HG02571 (cell line): ENCODE measurements around the gene MRPL49.
"Not testable (repeated sequence)": the region's sequence is repeated elsewhere in the genome, so short reads cannot be mapped to it uniquely, and the experiment has no call there.

Experiments used
- ATAC-seq: cut with Tn5 transposase; IDR thresholded peaks from one replicate; pipeline ENCODE4 v1.9.1; 2021; ENCODE audit warnings: mild to moderate bottlenecking, moderate library complexity; ENCODE audit not compliant: unreplicated experiment

The MRPL49 gene

GRCh38 chr11:65132238-65132987 lies 10.3 kb downstream of the MRPL49 start:
- ATAC-seq = no peak

DNA sequence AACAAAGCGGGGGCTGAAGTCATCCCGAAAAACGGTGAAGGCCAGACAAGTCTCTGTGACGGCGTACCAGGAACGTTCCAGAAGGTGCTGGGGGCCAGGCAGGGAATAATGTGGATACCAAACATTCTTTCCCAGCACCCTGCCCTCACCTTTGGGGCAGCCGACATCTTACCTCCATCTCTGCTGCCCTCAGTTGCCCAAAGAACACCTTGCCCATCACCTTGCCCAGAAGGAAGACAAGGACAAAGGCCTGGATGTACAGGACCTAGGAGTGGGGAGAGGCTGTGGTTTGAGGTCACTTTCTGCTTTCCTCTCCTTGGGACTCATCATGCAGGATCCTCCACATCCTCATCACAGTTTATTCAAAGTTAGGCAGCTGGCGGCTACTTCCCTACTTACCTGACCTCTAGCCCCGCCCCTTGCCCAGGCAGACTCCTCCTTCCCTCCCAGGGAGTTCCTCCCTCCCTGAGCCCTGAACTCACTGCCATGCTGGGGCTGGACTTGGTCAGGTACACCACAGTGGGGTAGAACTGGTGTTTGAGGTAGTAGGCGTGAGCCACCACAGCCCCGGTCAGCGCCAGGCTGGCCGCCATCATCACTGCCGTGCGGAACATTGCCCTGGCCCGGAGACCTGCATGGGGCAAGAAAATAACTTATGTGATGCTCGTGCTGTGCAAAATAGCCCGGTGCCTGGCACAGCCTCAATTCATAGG lies 11.0 kb downstream of the MRPL49 start:
- no peak for ATAC-seq

- ATAC-seq = no peak
Observed at GRCh38 chr11:65133724-65134123, 11.6 kb downstream of the MRPL49 start.

DNA sequence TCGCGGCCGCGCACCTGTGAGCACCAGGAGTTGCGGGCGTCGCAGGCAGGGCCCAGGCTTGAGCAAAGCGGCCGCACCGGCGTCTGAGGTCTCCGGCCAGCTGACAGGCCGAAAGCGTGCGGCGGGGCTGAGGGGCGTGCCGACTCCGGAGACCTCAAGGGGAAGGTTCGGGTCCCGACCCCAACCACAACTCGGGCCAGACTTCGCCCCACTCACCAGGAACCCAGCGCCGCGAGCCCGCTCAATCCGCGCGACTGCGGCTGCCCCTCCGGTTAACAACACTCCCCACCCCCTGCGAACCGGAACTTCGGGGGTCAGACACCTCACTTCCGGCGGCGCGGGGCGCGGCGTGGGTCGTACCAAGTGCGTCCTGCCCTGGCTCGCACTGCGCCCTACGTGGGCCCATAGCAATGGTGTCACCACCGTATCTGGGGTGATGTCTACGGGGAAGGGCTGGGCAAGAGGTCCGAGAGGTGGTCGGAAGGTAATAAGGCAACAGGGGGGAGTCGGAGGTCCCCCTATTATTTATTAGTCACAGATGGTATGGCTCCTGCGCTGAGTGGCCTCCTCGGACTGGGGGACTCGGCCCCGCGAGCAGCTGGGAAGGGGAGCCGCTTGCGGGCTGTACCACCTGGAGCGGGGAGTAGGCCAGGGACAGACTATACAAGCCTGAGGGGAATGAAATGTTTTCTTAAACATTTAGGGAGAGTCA lies 12.3 kb downstream of the MRPL49 start, which contains the start of gene SYVN1:
SYVN1 (minus strand) TSS at position 280 of the 712 bp plus-strand sequence. CDS start 918 bp downstream, outside the sequence.
- ATAC-seq = peak; percentile 53

GRCh38 chr11:65134952-65135632 lies 13.0 kb downstream of the MRPL49 start:
- ATAC-seq = peak; percentile 68

DNA sequence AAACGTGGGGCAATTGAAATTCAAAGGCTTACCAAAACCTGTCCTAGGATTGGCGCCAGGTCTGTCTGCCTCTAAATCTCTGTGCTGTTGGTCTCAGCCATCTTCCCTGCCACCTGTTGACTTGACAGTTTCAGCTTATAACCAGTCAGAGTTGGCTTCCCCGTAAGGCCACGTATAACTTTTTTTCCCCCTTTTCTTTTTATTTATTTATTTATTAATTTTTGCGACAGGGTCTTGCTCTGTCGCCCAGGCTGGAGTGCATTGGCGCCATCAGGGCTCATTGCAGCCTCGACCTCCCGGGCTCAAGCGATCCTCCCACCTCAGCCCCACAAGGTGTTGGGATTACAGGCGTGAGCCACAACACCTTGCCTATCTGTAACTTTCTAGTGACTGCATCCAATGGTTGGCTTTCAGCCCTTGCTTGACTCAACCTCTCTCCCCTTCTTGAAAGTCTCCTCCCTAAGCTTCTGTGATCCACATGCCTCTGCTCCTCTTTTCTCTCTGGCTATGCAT lies 13.6 kb downstream of the MRPL49 start:
- no peak for ATAC-seq

DNA sequence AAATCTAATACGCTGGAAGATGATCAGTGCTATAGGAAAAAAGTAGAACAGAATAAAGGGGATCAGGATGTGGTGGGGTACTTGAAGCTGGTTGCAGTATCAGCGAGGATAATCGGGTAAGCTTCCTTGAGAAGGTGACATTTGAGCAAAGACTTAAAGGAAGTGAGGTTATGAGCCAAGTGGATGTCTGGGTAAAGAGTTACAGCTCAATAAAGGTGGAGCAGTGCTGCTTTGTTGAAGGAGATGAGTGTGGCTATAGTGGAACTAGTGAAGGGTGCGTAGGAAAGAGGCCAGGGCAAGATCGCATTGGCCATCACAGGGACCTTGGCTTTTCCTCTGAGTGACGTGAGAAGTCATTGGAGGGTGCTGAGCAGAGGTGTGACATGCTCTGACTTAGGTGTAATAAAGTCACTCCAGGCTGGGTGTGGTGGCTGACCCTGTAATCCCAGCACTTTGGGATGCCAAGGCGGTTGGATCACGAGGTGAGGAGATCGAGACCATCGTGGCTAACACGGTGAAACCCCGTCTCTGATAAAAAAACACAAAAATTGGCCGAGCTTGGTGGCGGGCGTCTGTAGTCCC lies 14.5 kb downstream of the MRPL49 start:
- no peak for ATAC-seq

- ATAC-seq = no peak
Observed at GRCh38 chr11:65141896-65142494, 19.9 kb downstream of the MRPL49 start.

- ATAC-seq = no peak
Observed at GRCh38 chr11:65147352-65148075, 25.4 kb downstream of the MRPL49 start.

DNA sequence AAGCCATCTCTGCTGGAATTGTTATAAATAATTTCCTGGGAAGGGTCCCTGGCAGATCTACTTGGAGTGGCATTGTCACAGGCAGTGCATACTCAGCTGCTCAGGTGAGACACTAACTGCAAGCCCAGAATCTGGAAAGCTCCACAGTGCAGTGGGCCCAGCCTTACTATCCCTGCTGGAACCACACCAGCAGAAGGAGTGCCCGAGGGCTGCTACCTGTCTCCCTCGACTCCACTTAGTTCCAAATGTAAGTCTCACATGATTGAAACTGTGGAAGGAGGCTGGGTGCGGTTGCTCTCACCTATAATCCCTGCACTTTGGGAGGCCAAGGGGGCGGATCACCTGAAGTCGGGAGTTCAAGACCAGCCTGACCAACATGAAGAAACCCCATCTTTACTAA lies 26.5 kb downstream of the MRPL49 start:
- ATAC-seq = no peak

DNA sequence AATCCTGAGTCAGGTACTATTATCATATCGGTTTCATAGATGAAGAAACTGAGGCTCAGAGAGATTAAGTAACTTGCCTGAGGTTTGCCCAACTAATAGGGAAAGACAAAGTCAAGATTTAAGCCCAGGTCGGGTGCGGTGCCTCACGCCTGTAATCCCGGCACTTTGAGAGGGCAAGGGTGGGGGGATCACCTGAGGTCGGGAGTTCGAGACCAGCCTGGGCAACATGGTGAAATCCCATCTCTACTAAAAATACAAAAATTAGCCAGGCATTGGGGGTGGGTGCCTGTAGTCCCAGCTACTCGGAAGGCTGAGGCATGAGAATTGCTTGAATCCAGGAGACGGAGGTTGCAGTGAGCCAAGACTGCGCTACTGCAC lies 28.0 kb downstream of the MRPL49 start:
- ATAC-seq = not testable (repeated sequence)

DNA sequence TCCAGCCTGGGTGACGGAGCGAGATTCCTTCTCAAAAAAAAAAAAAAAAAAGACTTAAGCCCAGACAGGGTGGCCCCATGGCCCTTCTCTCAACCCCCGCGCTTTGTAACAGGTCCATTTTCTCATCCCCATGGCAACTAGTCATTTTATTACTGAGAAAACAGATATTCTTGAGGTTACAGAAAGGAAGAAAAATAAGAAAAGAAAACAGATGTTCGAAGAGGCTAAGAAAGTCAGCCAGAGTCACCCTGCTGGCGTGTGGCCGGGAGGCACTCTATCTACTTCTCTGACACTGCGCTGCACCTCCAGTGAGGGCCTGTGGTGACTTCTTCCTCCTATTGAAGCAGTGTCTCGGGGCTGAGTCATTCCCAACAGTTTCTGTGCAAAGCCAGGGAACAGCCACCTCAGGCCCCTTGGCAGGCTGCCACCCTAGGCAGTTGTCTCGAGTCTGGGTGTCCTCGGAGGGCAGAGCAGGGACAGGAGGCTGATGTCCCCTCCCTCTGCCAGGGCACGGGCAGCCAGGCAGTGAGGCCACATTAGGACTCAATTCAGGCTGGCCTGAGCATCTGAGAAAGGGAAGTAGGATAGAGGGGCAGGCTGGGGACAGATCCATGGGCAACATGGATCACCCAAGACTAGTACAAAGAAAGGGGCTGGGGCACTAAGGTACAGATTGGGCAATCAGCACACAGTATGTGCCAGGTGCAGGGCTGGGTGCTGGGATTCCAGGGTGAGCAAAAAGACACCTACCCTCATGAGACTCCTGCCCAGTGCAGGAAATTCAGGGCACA lies 28.6 kb downstream of the MRPL49 start:
- ATAC-seq = no peak

DNA sequence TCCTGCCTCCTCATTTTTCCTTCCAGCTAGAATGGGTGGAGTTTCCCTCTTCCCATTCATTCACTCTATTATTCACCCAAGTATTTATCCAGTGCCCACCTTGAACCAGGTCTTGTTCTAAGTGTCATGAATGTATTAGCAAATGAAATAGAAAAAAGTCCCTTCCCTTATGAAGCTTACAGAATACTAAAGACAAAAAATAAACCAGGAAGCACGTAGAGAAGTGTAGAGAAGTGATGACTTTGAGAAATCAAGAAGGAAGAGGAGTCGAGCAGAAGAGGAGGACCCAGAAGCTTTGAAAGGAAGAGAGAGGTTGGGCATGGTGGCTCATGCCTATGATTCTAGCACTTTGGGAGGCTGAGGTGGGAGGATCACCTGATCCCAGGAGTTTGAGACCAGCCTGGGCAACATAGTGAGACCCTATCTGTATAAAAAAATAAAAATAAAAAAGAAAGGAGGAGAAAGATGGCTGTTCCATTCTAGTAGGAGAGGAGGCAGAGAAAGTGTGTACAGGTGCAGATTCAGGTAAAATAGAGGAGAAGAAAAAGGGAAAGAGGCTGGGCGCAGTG lies 29.3 kb downstream of the MRPL49 start:
- ATAC-seq = no peak

GRCh38 chr11:65152122-65152521 lies 30.0 kb downstream of the MRPL49 start:
- ATAC-seq = no peak

GRCh38 chr11:65156256-65156655 lies 34.1 kb downstream of the MRPL49 start:
- ATAC-seq = no peak

GRCh38 chr11:65156926-65157325 lies 34.8 kb downstream of the MRPL49 start:
- no peak for ATAC-seq

GRCh38 chr11:65157336-65157735 lies 35.2 kb downstream of the MRPL49 start:
- ATAC-seq = no peak

- peak; percentile 56 for ATAC-seq
Observed at GRCh38 chr11:65159012-65159411, 36.9 kb downstream of the MRPL49 start.
